SK-N-SH treated with all-trans-retinoic acid at 6 μM for 48 hours (cell line): ENCODE measurements around the gene LCNL1.

Source experiments
- CSDC2 ChIP-seq: fragments of 250-450 bp; sonication (Bioruptor Pico); IDR thresholded peaks from 2 replicates; pipeline ENCODE4 v1.5.0; 2020; ENCODE audit warnings: mild to moderate bottlenecking, moderate library complexity
- ISL1 ChIP-seq: fragments of 250-450 bp; sonication (Bioruptor Pico); IDR thresholded peaks from 2 replicates; pipeline ENCODE4 v2.1.2; 2022; ENCODE audit warnings: mild to moderate bottlenecking, moderate library complexity
- RARB ChIP-seq: fragments of 250-450 bp; sonication (Bioruptor Pico); IDR thresholded peaks from 2 replicates; pipeline ENCODE4 v1.8.0; 2021; ENCODE audit warnings: mild to moderate bottlenecking, moderate library complexity
- SNAI2 ChIP-seq: fragments of 250-450 bp; sonication (Bioruptor Pico); IDR thresholded peaks from 2 replicates; pipeline ENCODE4 v1.5.0; 2020; ENCODE audit warnings: mild to moderate bottlenecking, moderate library complexity
- TOX ChIP-seq: fragments of 250-450 bp; sonication (Bioruptor Pico); IDR thresholded peaks from 2 replicates; pipeline ENCODE4 v1.8.0; 2021; ENCODE audit warnings: mild to moderate bottlenecking, moderate library complexity, borderline replicate concordance
- ZFP3 ChIP-seq: fragments of 250-450 bp; sonication (Bioruptor Pico); IDR thresholded peaks from 2 replicates; pipeline ENCODE4 v1.5.0; 2020; ENCODE audit warnings: mild to moderate bottlenecking, moderate library complexity
- ZFP30 ChIP-seq: fragments of 450-650 bp; formaldehyde crosslinking; IDR thresholded peaks from 2 replicates; pipeline ENCODE4 v1.5.0; 2022; ENCODE audit warnings: mild to moderate bottlenecking, moderate library complexity
- ZNF565 ChIP-seq: fragments of 450-650 bp; formaldehyde crosslinking; conservative IDR thresholded peaks from 2 replicates; pipeline ENCODE4 v1.5.0; 2020; ENCODE audit warnings: low read depth, mild to moderate bottlenecking, moderate library complexity
- ZNF70 ChIP-seq: fragments of 450-650 bp; formaldehyde crosslinking; IDR thresholded peaks from 2 replicates; pipeline ENCODE4 v1.5.0; 2020; ENCODE audit warnings: mild to moderate bottlenecking, moderate library complexity
- TF ChIP-seq, protein P1 (sequence below): fragments of 250-450 bp; sonication (Bioruptor Pico); IDR thresholded peaks from 2 replicates; pipeline ENCODE4 v1.8.0; 2020; ENCODE audit warnings: mild to moderate bottlenecking, moderate library complexity, borderline replicate concordance
- TF ChIP-seq, protein P2 (sequence below): fragments of 250-450 bp; sonication (Bioruptor Pico); IDR thresholded peaks from 2 replicates; pipeline ENCODE4 v1.5.1; 2020; ENCODE audit warnings: low read depth, mild to moderate bottlenecking, moderate library complexity
- TF ChIP-seq, protein P3 (sequence below): fragments of 250-450 bp; sonication (Bioruptor Pico); IDR thresholded peaks from 2 replicates; pipeline ENCODE4 v1.8.0; 2021; ENCODE audit warnings: low read depth, mild to moderate bottlenecking, moderate library complexity, borderline replicate concordance

DNA sequence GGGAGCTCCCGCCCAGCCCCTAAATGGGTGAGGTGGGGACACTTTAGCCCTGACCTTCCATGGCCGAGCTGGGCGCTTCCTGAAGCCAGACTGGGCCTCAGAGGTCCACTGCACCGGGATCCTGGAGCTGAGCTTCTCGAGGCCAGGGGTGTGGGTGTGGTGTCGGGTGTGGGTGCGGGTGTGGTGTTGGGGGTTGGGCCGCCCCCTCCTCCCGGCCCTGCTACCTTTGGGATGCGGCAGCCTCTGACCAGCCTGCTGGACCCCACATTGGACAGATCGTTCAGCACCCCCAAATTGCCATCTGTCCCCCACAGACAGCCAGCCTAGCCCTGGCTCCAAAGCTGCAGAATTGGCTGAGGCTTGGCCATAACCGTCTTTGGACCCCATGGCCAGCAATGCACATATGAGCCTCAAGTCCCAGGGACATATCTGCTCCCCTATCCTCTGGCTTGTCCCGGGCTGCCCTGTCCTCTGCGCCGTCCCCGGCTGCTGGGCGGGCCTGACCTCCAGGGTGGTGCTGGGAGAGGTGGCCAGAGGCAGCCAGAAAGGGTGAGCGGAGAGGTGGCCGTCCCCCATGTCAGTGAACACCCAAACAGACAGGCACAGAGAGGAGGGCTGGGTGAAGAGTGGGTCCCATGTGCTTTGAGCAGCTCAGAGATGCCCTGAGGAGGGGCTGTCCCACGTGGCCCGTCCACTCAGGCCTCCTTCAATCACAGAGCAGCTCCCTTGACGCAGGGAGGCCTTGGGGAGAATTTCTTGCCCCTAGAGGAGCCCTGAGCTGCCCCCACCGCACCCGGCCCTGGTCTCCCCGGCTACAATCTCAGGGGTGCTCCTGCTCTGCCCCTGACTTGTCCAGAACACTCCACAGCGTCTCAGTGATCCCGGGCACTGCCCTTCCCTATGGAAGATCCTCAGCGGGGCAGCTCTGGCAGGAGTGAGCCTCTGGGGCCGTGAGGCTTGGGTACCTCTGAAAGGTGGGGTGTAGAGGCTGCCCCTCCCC, 8.9 kb upstream of the LCNL1 start:
- no peak for TF ChIP-seq ZNF565
- no peak for TF ChIP-seq ZFP3 (CRISPR knock-in tag)
- no peak for TF ChIP-seq CSDC2 (CRISPR knock-in tag)
- TF ChIP-seq, protein P1, sequence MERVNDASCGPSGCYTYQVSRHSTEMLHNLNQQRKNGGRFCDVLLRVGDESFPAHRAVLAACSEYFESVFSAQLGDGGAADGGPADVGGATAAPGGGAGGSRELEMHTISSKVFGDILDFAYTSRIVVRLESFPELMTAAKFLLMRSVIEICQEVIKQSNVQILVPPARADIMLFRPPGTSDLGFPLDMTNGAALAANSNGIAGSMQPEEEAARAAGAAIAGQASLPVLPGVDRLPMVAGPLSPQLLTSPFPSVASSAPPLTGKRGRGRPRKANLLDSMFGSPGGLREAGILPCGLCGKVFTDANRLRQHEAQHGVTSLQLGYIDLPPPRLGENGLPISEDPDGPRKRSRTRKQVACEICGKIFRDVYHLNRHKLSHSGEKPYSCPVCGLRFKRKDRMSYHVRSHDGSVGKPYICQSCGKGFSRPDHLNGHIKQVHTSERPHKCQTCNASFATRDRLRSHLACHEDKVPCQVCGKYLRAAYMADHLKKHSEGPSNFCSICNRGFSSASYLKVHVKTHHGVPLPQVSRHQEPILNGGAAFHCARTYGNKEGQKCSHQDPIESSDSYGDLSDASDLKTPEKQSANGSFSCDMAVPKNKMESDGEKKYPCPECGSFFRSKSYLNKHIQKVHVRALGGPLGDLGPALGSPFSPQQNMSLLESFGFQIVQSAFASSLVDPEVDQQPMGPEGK (CRISPR knock-in tag): no peak
- no peak for TF ChIP-seq ZNF70
- TF ChIP-seq, protein P2, sequence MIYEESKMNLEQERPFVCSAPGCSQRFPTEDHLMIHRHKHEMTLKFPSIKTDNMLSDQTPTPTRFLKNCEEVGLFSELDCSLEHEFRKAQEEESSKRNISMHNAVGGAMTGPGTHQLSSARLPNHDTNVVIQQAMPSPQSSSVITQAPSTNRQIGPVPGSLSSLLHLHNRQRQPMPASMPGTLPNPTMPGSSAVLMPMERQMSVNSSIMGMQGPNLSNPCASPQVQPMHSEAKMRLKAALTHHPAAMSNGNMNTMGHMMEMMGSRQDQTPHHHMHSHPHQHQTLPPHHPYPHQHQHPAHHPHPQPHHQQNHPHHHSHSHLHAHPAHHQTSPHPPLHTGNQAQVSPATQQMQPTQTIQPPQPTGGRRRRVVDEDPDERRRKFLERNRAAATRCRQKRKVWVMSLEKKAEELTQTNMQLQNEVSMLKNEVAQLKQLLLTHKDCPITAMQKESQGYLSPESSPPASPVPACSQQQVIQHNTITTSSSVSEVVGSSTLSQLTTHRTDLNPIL (CRISPR knock-in tag): no peak
- TF ChIP-seq, protein P3, sequence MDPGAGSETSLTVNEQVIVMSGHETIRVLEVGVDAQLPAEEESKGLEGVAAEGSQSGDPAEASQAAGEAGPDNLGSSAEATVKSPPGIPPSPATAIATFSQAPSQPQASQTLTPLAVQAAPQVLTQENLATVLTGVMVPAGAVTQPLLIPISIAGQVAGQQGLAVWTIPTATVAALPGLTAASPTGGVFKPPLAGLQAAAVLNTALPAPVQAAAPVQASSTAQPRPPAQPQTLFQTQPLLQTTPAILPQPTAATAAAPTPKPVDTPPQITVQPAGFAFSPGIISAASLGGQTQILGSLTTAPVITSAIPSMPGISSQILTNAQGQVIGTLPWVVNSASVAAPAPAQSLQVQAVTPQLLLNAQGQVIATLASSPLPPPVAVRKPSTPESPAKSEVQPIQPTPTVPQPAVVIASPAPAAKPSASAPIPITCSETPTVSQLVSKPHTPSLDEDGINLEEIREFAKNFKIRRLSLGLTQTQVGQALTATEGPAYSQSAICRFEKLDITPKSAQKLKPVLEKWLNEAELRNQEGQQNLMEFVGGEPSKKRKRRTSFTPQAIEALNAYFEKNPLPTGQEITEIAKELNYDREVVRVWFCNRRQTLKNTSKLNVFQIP: no peak
- TF ChIP-seq TOX (CRISPR knock-in tag): no peak
- TF ChIP-seq ISL1 (CRISPR knock-in tag): no peak
- no peak for TF ChIP-seq RARB (CRISPR knock-in tag)
- no peak for TF ChIP-seq SNAI2
- TF ChIP-seq ZFP30 (CRISPR knock-in tag): no peak
